Caco-2 (cell line): ENCODE data around the gene CEP95. TPM values are rescaled to one million over a fixed set of nuclear protein-coding genes. Genes with fewer than 3 reads are reported as not detected.

Experiments
- BruUV-seq: library from RNA; stranded (reverse); fragments of 400-500 nt; replicated peaks from 2 replicates; lab custom pipeline; 2021; lab: Mats Ljungman, UMichigan
- CTCF ChIA-PET: fragments of 300-600 bp; sonication (Branson Sonifier 250); formaldehyde crosslinking; loops from one replicate; lab custom pipeline; 2022; ENCODE audit warnings: antibody characterized with exemption; lab: Charles Lee
- POLR2A ChIA-PET: fragments of 300-600 bp; sonication (Branson Sonifier 250); formaldehyde crosslinking; loops from one replicate; lab custom pipeline; 2022; ENCODE audit warnings: antibody characterized with exemption; lab: Charles Lee
- DNase-seq, 2 experiments: peaks; one replicate each; pipeline versions ENCODE4 v3.0.0 to v3.0.0-alpha.2; 2020 to 2022
- H3K27me3 ChIP-seq: replicated peaks from 2 replicates; pipeline ENCODE4 v1.6.0; 2011; ENCODE audit warnings: low read length; ENCODE audit not compliant: control insufficient read depth, insufficient read depth
- H3K36me3 ChIP-seq: 2 replicates; pipeline ENCODE4 v1.5.1; 2011; ENCODE audit warnings: low read length; ENCODE audit not compliant: control insufficient read depth, insufficient read depth
- H3K4me1 ChIP-seq: fragments of 250-450 bp; sonication (Bioruptor Pico); 2 replicates; pipeline ENCODE4 v1.5.1; 2020; ENCODE audit warnings: mild to moderate bottlenecking
- H3K4me3 ChIP-seq: 2 replicates; pipeline ENCODE4 v1.5.1; 2011; ENCODE audit warnings: low read depth, mild to moderate bottlenecking, control low read depth, low read length
- H3K9me3 ChIP-seq: fragments of 250-450 bp; sonication (Bioruptor Pico); 2 replicates; pipeline ENCODE4 v1.5.1; 2020; ENCODE audit warnings: mild to moderate bottlenecking, moderate library complexity
- H3K27ac Mint-ChIP-seq: one replicate; pipeline ENCODE4 v1.8.0; 2022; ENCODE audit warnings: mixed read lengths; ENCODE audit not compliant: unreplicated experiment
- H3K27me3 Mint-ChIP-seq: one replicate; pipeline ENCODE4 v1.8.0; 2022; ENCODE audit warnings: mixed read lengths; ENCODE audit not compliant: insufficient read depth, unreplicated experiment
- H3K36me3 Mint-ChIP-seq: one replicate; pipeline ENCODE4 v1.8.0; 2022; ENCODE audit warnings: mild to moderate bottlenecking, mixed read lengths; ENCODE audit not compliant: insufficient read depth, unreplicated experiment
- H3K4me1 Mint-ChIP-seq: one replicate; pipeline ENCODE4 v1.8.0; 2022; ENCODE audit warnings: low read depth, mixed read lengths; ENCODE audit not compliant: unreplicated experiment
- H3K4me3 Mint-ChIP-seq: one replicate; pipeline ENCODE4 v1.8.0; 2022; ENCODE audit warnings: mild to moderate bottlenecking, moderate library complexity, mixed read lengths; ENCODE audit not compliant: unreplicated experiment
- H3K9me3 Mint-ChIP-seq: one replicate; pipeline ENCODE4 v1.8.0; 2022; ENCODE audit warnings: mixed read lengths; ENCODE audit not compliant: unreplicated experiment
- intact Hi-C: fragments of 100-400 bp; cut with micrococcal nuclease; formaldehyde crosslinking; loops from one replicate; pipeline ENCODE4 v1.10.0; 2022; ENCODE audit not compliant: unreplicated experiment
- total RNA-seq: library from RNA; stranded (reverse); gene quantifications from 2 replicates; pipeline ENCODE4 v1.2.3, GENCODE V29; 2022
- TF ChIP-seq, protein P1 (sequence below), 2 experiments: fragments of 200-600 bp in 1 of 2; IDR thresholded peaks; 1 replicate in 1 of 2; 2 replicates in 1 of 2; pipeline versions ENCODE4 v1.5.1 to v1.8.0; 2011 to 2022; ENCODE audit warnings: antibody characterized with exemption in 1 of 2, control low read depth in 1 of 2, inconsistent platforms in 1 of 2, low read depth in 1 of 2, low read length in 1 of 2, mild to moderate bottlenecking in 1 of 2, moderate library complexity in 1 of 2; ENCODE audit not compliant: insufficient read depth in 1 of 2, severe bottlenecking in 1 of 2, unreplicated experiment in 1 of 2

CEP95 gene
- total RNA-seq, 1 experiment from 2014 or later: 63.6 TPM

- H3K27ac Mint-ChIP-seq: no peak overlapping the region
- H3K9me3 ChIP-seq: no peaks in the 10 kb centered on the region
- ChIA-PET CTCF (no interaction called here), POLR2A (no interaction called here)
- H3K36me3 Mint-ChIP-seq: peaks cover 94% of the 10 kb centered on the region
- H3K36me3 ChIP-seq: peaks cover 2% of the 10 kb centered on the region
- DNase-seq: no peak
- no peaks in the 10 kb centered on the region for H3K27me3 Mint-ChIP-seq
- H3K4me3 Mint-ChIP-seq: no peak overlapping the region
- BruUV-seq: no TSS peak
- no peak overlapping the region for H3K4me3 ChIP-seq
- H3K4me1 ChIP-seq: no peaks in the 10 kb centered on the region
- no peaks in the 10 kb centered on the region for H3K9me3 Mint-ChIP-seq
- intact Hi-C loops: no loop called here
- TF ChIP-seq, protein P1, sequence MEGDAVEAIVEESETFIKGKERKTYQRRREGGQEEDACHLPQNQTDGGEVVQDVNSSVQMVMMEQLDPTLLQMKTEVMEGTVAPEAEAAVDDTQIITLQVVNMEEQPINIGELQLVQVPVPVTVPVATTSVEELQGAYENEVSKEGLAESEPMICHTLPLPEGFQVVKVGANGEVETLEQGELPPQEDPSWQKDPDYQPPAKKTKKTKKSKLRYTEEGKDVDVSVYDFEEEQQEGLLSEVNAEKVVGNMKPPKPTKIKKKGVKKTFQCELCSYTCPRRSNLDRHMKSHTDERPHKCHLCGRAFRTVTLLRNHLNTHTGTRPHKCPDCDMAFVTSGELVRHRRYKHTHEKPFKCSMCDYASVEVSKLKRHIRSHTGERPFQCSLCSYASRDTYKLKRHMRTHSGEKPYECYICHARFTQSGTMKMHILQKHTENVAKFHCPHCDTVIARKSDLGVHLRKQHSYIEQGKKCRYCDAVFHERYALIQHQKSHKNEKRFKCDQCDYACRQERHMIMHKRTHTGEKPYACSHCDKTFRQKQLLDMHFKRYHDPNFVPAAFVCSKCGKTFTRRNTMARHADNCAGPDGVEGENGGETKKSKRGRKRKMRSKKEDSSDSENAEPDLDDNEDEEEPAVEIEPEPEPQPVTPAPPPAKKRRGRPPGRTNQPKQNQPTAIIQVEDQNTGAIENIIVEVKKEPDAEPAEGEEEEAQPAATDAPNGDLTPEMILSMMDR (IDR thresholded peaks at IDR 0.05; ENCODE audit: insufficient read depth in 1 of 2, low read depth in 1 of 2, low read length in 1 of 2, severe bottlenecking in 1 of 2, unreplicated experiment in 1 of 2): no peak
- H3K27me3 ChIP-seq: no peaks in the 10 kb centered on the region
- no peaks in the 10 kb centered on the region for H3K4me1 Mint-ChIP-seq
These were observed 25.2 kb downstream of the CEP95 start for GRCh38 chr17:64531955-64532371.

GRCh38 chr17:64532409-64532808, 25.6 kb downstream of the CEP95 start:
- Histone ChIP-seq H3K9me3 (no peaks in the 10 kb centered on the region), H3K36me3 (peaks cover 2% of the 10 kb centered on the region), H3K4me1 (no peaks in the 10 kb centered on the region), H3K27me3 (no peaks in the 10 kb centered on the region), H3K4me3 (no peak overlapping the region)
- no peaks in the 10 kb centered on the region for H3K4me1 Mint-ChIP-seq
- no peak overlapping the region for H3K27ac Mint-ChIP-seq
- TF ChIP-seq, protein P1 (IDR thresholded peaks at IDR 0.05; ENCODE audit: insufficient read depth in 1 of 2, low read depth in 1 of 2, low read length in 1 of 2, severe bottlenecking in 1 of 2, unreplicated experiment in 1 of 2): no peak
- no TSS peak for BruUV-seq
- H3K4me3 Mint-ChIP-seq: no peak overlapping the region
- POLR2A ChIA-PET: no interaction called here
- intact Hi-C loops: no loop called here
- H3K9me3 Mint-ChIP-seq: no peaks in the 10 kb centered on the region
- no peak for DNase-seq
- peaks cover 94% of the 10 kb centered on the region for H3K36me3 Mint-ChIP-seq
- CTCF ChIA-PET: interaction anchor here (0.5 kb wide), 1 partner anchor 92 kb away, joined by 8 read pairs; no protein-coding TSS in a partner anchor
- no peaks in the 10 kb centered on the region for H3K27me3 Mint-ChIP-seq

GRCh38 chr17:64533784-64534183, 27.0 kb downstream of the CEP95 start:
- intact Hi-C loops: no loop called here
- Mint-ChIP-seq H3K27ac (no peak overlapping the region), H3K4me1 (peaks cover 2% of the 10 kb centered on the region), H3K36me3 (peaks cover 91% of the 10 kb centered on the region), H3K27me3 (no peaks in the 10 kb centered on the region), H3K4me3 (no peak overlapping the region), H3K9me3 (no peaks in the 10 kb centered on the region)
- ChIA-PET POLR2A (no interaction called here), CTCF (no interaction called here)
- H3K4me1 ChIP-seq: no peaks in the 10 kb centered on the region
- TF ChIP-seq, protein P1 (IDR thresholded peaks at IDR 0.05; ENCODE audit: insufficient read depth in 1 of 2, low read depth in 1 of 2, low read length in 1 of 2, severe bottlenecking in 1 of 2, unreplicated experiment in 1 of 2): no peak
- DNase-seq: no peak
- BruUV-seq: no TSS peak
- H3K4me3 ChIP-seq: no peak overlapping the region
- H3K27me3 ChIP-seq: no peaks in the 10 kb centered on the region
- H3K9me3 ChIP-seq: no peaks in the 10 kb centered on the region
- H3K36me3 ChIP-seq: peaks cover 2% of the 10 kb centered on the region
